Mesenteric fat pad (tissue), 1 donor: ENCODE measurements around the gene ATRN. TPM values are rescaled to one million over a fixed set of nuclear protein-coding genes. Genes with fewer than 3 reads are reported as not detected.
"Not testable (repeated sequence)": the region's sequence is repeated elsewhere in the genome, so short reads cannot be mapped to it uniquely, and the experiment has no call there.

Experiments used
- DNase-seq: peaks from one replicate; pipeline ENCODE4 v3.0.0-alpha.2; 2020; ENCODE audit warnings: low spot score
- total RNA-seq: library from RNA; stranded (reverse); fragmentation: NEBNext Ultra II Directional; extraction: Animal tissue kit (Norgen Biotek cat#: 25700); gene quantifications from one replicate; pipeline ENCODE4 v1.2.1, GENCODE V29; 2021
- donor health status: DM: yes; HTN: yes; CAD: no.

The ATRN gene
- total RNA-seq, 1 donor from 2014 or later, result 32.5 TPM

DNA sequence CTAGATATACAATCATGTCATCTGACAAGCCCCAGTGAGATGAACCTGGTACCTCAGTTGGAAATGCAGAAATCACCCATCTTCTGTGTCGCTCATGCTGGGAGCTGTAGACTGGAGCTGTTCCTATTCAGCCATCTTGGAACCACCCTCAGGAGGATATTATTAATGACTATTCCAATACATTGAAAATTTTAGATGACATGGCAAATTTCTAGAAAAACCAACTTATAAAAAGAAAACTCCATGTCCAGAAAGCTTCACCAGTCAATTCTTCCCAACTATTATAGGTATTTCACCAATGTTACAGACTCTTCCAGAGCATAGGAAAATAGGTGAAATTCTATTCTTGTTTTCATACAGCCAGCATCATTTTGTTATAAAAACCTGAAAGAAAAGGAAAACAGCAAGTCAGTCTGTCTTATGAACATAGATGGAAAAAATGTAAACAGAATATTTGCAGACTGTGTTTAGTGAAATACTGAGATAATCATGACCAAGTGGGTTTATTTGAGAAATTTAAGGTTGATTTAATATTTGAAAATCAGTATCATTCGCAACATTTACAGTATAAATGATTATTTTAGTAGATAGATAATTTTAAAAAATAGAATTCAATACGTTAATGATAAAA lies 43.3 kb downstream of the ATRN start:
- no peak for DNase-seq

DNA sequence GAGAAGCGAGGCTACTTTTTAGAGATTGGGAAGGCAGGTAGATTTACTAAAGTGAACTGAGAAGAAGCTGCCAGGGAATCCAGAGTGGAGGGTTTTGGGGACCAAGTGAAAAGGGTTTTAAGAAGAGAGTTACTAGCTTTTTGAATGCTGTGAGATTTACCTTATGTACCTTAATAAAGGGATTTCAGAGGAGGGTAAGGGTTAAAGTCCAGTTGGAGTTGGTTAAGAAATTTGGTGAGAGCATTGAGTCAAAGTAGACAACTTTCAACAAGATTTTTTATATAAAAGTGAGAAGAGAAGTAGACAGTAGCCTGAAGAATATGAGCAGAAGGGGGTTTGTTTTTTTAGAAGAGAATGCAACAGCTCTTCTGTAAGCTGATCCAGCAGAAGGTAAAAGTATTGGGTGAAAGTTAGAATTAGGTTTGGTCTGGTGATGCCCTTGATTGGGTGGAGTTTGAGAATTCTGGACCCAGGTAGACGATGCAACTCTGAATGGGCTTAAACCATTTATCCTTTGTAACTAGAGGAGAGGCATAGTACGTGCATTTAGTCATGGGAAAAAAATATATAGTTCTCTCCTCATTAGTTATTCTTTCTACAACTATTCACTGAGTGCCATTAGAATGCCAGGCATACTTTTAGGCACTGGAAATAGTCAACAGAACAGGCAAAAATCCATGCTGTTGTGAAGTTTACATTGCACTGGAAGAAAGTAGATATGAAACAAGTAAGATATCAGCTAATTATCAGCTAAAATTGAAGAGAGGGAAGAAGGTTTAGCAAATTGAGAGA lies 44.8 kb downstream of the ATRN start:
- DNase-seq, result no peak

DNA sequence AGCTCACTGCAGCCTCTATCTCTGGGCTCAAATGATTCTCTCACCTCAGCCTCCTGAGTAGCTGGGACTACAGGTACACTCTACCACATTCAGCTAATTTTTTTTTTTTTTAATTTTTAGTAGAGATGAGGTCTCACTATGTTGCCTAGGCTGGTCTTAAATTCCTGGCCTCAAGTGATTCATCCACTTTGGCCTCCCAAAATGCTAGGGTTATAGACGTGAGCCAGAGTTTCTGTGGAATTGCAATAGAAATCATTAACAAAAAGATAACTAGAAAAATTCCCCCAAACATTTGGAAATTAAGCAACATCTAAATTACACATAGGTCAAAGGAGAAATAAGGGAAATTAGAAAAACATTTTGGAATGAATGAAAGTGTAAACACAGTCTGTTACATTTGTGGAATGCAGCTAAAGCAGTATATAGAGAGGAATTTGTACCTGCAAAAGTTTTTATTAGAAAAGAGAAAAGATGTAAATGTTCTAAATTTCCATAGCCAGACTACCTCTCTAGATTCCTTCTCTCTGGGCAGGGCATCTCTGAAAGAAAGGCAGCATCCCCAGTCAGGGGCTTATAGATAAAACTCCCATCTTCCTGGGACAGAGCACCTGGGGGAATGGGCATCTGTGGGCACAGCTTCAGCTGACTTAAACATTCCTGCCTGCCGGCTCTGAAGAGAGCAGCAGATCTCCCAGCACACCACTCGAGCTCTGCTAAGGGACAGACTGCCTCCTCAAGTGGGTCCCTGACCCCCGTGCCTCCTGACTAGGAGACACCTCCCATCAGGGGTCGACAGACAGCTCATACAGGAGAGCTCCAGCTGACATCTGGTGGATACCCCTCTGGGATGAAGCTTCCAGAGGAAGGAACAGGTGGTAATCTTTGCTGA lies 51.3 kb downstream of the ATRN start:
- DNase-seq, result no peak

DNA sequence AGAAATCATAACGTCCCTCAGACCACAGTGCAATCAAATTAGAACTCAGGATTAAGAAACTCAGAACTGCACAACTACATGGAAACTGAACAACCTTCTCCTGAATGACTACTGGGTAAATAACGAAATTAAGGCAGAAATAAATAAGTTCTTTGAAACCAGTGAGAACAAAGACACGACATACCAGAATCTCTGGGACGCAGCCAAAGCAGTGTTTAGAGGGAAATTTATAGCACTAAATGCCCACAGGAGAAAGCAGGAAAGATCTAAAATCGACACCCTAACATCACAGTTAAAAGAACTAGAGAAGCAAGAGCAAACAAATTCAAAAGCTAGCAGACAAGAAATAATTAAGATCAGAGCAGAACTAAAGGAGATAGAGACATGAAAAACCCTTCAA lies 53.9 kb downstream of the ATRN start:
- DNase-seq, result not testable (repeated sequence)

DNA sequence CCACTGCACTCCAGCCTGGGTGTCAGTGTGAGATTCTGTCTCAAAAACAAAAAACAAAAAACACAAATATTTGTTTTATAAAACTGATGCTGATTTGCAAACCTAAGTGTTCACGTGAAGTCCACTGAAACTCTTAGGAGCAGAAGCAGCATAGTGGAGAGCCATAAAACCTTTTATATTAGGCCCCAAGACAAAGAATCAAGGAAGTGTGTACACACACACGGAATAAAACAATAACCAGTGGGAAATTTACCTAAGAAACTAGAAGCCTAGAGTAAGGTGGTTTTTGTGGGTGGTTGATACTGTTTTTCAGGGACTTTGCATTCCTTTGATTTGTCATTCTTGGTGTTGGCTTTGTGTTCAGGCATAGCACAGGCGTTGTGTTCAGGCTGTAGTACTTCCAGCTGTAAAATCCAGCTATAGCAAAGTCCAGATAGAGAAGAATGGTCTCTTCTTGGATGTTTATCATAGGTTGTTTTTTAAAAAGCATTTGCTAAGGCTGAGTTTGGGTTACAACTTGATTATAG lies 61.3 kb downstream of the ATRN start:
- DNase-seq, result no peak

DNA sequence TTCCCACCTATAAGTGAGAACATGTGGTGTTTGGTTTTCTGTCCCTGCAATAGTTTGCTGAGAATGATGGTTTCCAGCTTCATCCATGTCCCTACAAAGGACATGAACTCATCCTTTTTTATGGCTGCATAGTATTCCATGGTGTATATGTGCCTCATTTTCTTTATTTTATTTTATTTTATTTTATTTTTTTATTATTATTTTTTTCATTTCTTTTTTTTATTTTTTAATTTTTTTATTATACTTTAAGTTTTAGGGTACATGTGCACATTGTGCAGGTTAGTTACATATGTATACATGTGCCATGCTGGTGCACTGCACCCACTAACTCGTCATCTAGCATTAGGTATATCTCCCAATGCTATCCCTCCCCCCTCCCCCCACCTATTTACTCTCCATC lies 66.9 kb downstream of the ATRN start:
- not testable (repeated sequence) for DNase-seq

DNA sequence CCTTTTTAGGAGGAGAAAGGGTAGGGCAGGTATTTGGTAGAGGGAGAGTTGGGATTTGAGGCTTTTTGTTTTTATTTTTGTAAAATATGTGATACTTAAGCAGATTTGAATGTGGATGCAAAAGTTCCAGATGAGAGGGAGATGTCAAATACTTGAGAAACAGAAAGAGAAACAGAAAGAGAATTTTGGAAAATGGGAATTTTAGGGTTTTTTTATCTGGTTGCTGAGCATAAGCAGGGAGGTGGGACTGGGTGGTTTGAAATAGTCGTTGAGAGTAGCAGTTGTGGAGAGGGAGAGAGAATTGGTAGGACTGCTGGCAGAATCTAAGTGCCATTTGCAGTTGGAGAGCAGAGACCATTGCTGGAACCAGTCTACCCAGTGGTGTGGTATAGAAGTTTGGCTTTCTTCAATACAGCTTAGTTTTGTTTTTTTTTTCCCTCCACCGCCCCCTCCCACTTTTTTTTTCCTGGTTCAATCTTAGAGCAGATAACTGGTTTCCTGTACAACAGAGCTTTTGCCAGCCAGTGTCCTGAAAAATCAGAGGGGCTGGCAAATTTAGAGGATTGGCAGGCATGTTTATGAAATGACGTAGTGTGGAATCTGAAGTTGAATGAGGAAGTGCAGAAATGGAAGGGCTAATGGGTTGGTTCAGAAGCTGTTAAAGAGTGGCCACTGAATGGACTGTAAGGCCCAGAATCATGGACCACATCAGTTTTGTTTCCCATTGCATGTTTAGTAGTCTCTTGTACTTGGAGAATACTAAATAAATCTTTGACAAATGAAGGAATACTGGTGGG lies 68.7 kb downstream of the ATRN start:
- no peak for DNase-seq

DNA sequence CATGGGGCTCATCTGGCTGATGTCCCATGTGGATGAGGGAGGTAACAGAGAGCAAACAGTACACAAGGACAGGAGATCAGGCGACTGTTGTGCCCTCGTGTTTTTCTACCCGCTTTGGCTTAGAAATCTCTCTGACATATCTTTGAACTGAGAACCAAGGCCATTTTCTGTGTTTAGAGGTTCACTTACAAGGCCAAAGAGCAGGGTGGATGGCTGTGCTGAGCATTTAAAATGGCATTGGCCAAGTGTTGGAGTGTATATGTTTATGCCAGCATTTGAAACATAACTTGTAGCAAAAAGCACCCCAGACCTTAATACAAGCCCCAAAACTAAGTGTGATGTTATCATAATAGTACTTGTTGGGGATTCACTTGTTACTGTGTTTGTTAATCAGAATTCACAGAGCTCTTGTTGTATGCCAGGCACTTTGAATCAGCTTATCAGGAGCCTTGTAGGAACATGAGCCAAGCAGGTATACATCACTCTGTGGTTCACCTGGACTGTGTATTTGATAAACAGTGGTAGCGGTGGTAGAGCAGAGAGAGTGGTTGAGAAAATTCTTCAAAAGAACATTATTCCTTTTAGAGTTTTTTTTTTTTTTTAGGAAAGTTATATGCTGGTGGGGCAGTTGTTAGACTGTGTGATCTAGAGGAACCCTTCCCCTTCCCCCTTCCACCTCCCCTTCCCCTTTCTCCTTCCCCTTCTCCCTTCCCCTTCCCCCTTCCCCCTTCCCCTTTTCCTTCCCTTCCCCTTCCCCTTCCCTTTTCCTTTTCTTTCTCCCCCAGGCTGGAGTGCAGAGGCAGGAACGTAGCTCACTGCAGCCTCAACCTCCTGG lies 71.3 kb downstream of the ATRN start:
- no peak for DNase-seq

DNA sequence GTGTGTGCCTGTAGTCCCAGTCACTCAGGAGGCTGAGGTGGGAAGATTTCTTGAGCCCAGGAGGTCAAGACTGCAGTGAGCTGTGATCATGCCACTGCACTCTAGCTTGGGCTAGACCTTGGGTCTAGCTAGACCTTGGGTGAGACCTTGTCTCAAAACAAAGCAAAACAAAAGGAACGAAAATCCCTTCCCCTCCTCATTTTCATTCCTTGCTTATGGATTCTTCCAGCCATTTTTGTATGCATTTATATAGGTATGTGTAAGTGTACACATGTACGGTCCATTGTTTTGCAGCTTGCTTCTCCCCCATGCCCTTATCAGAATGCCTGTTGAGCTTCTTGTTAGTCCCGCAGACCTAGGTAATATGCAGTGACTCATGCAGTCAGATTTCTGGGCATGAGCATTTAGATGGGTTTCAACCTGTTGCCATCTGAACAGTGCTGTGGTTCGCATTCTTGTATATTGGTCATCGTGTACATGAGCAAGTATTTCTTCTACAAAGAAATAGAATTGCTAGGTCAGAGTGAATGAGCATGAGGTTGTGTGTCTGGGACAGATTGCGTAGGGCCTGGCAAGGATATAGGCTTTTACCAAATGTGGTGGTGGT lies 73.2 kb downstream of the ATRN start:
- no peak for DNase-seq

DNA sequence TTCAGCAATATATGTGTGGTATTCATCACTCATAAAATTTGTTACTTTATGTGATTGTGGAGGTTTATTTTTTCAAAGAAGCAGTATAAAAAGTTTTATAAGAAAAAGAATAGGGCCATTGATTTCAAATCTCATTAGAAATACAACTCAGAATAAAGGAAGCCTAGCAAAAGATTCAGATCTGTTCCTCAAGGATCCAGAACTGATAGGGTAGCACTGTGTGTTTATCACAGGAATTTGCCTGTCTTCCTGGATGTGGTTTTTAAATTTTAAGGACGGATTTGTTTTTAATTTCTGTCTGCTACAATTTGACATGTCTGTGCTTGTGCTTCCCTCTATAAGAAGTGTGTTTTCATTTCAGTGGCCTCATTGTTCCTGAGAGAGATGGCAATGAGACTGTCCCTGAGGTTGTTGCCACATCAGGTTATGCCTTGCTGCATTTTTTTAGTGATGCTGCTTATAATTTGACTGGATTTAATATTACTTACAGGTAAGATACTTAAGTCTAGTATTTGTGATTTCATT lies 74.6 kb downstream of the ATRN start:
- DNase-seq, result no peak

DNA sequence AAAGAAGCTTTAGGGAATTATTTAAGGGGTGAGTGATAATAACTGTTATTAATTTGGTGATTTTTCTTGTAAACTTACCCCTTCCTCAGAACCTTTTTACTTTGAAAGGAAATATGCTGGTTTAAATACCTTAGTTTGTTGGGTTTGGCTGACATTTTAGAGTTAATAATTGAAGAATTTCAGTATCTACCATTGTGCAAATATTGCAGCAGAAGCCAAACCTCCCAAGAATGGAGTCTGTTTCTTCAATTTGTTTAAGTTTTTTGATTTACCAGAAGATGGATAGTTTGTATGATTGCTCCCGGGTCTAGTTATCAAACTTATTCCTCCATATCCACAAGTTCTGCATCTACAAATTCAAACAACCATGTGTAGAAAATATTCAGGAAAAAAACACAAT lies 77.1 kb downstream of the ATRN start:
- DNase-seq, result no peak

DNA sequence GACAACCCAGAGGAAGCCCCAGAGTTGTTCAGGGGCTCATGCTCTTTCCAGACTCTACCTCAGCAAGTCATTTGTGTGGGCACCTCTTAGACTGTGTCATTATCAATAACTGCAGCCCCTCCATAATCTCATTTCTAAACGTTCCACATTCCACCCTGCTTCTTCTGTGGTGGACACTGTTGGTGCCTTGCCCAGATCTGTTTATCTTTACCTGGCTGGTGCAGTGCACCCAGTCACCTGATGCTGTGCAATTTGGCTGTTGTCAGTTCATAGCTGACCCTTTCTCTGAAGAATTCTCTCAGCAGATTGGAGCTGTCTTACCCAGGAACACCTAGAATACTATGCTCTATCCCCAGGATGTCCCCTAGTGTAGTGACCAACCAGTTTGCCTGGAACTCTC lies 80.0 kb downstream of the ATRN start:
- no peak for DNase-seq

DNA sequence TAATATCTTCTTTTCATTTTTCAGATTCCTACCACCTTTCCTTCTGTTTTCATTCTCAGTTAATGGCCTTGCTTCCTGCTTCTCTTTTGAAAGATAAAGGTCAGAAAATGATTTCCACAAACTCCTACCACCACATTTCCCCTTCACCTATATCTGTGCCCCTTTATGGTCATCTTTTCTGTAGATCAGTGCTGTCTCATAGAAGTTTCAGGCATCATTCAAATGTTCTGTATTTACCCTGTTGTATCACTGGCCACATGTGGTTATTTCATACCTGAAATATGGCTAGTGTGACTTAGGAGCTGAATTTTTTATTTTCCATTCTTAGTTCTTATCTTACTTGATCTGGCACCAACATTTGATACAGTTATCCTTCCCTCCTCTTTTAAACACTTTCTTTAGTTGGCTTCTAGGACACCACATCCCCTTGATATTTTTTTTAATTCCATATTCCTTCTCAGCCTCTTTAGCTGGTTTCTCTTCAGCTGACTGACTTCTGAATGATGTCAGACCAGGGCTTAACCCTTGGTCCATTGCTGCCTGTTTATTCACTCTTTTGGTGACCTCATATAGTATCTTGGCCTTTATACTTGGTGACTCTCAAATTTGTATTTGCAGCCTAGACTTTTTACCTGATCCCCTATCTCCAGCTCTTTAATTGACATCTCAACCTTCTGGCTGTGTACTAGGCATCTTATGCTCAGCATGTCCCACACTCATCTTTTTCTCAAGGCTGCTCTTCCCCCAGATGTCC lies 81.0 kb downstream of the ATRN start:
- DNase-seq, result no peak

DNA sequence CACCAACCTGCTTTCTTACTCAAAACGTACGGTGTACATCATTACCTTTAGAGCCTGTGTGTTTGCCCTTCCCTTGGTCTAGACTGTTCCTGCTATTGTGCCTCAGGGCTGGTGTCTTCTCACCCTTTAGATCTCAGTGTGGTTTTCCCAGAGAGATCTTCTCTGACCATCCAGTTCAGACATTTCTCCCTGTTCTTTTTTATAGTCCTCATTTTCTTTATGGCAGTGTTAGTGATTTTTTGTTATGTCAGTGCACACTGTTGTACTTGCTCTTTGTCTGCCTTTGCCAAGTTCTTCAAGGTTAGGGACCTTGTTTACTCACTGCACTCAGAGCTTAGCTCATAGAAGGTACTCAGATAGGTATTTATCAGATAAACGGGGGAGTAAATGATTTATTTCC lies 82.8 kb downstream of the ATRN start:
- DNase-seq, result no peak

DNA sequence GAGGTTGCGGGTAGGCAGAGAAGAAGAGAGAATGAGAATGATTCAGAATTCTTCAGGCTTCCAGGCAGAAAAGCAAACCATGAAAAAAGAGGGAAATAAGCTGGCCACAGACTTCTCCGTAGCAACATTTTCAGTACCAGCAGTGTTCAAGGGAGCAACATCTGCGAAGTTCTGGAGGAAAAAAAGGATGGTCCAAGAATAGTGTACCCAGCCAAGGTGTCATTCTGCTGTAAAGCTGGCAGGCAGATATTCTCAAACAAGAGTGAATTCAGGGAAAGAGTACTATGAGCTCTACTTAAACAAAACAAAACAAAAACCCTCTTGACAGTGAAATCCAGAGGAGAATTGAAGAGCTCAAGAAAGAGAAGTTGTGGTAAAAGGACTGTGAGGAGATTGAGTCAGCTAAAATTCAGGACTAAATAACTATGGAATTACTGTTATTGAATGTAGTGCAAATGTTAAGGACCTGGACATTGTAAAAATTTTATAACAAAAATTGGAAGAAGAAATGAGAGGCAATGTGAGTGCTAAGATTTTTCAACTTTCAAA lies 86.5 kb downstream of the ATRN start:
- DNase-seq, result no peak

DNA sequence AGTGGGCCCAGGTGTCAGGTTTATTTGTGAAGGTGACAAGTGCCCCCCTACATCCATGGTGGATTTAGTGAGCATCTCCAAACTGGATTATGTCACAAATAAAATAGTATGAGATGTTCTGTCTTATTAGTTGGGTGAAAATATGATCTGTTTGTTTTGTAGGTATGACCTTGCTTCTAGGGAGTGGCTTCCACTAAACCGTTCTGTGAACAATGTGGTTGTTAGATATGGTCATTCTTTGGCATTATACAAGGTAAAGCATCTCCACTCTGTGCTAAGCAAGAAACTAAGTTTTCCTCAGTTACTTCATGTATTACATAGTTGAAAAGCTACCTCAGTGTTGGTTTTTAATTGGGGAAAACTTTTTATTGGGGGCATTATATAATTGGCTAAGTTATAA lies 88.4 kb downstream of the ATRN start:
- no peak for DNase-seq

DNA sequence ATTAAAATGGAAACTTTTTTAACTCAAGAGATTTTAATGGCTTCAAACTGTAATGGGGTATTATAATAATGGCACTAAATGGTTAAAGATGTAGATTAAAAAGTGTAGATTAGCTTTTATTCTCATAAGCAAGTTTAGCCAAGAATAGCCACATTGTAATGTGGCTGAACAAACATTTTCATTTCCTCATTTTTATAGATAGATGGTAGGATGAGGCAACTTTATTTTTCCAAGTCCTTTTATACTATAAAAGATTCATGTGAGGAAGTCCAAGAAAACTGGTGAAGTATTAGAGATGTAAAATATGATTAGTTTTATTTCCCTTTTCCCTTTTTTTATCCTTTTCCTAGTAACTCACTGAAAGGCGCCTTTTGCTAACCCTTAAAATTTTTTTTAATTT lies 88.8 kb downstream of the ATRN start:
- DNase-seq, result no peak

DNA sequence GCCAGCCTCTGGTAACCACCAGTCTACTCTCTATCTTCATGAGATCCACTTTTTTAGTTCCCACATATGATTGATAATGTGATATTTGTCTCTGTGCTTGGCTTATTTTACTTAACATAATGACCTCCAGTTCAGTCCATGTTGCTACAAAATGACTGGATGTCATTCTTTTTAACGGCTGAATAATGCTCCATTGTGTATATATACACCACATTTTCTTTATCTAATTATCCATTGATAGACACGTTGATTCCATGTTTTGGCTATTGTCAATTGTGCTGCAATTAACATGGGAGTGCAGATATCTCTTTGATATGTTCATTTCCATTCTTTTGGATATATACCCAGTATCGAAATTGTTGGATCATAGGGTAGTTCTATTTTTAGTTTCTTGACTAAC lies 89.3 kb downstream of the ATRN start:
- DNase-seq, result no peak
